ENCODE results near the gene BTRC.

The BTRC gene

GRCh38 chr10:101444058-101444898, 90.3 kb downstream of the BTRC start:
- no peak for DNase-seq (ENCODE audit: low spot score)

- DNase-seq (ENCODE audit: low spot score), result no peak
These were observed 92.1 kb downstream of the BTRC start for GRCh38 chr10:101446071-101446470.

GRCh38 chr10:101446947-101447346, 93.0 kb downstream of the BTRC start:
- DNase-seq (ENCODE audit: low spot score), result no peak

- DNase-seq (ENCODE audit: low spot score), result no peak
These were observed 93.5 kb downstream of the BTRC start for GRCh38 chr10:101447477-101447876.

GRCh38 chr10:101450277-101451080, 96.5 kb downstream of the BTRC start:
- no peak for DNase-seq (ENCODE audit: low spot score)

DNA sequence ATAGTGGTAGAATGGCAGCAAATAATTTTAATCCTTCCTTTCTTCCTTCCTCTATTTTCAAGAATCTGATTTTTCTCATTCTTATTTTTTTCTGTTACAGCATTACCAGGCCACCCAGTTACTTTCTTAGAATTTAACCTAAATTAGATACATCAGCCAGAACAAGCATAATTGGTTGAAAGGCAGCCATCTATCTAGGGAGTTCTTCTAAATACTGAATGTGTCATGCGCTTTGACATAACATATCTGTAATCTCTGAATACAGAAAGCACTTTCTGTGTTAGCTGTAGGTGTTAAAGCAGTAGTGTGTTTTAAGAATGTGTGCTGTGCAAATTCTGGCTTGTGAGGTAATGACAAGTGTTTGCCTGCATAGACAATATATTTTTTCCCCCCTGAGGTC, 97.3 kb downstream of the BTRC start:
- DNase-seq (ENCODE audit: low spot score), result no peak

- no peak for DNase-seq (ENCODE audit: low spot score)
These were observed 97.7 kb downstream of the BTRC start for GRCh38 chr10:101451667-101452069.

DNA sequence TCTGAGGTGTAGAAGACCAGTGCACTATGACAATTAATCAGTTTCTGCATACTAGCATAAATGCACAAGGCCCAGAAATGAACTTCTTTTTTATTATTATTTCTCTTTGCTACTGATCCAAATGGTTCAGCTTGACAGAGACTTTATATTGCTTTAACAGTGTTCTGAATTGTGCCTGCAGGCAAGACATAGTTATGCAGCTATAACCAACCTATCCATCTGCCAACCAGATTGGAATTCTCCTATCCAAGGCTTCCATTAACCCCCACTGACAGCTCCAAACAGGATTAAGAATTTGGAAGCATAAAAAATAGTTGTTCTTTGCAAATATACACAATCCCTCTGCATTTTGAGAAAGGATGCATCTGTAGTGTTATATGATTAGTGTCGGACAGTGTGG, 98.2 kb downstream of the BTRC start:
- DNase-seq (ENCODE audit: low spot score), result no peak

DNA sequence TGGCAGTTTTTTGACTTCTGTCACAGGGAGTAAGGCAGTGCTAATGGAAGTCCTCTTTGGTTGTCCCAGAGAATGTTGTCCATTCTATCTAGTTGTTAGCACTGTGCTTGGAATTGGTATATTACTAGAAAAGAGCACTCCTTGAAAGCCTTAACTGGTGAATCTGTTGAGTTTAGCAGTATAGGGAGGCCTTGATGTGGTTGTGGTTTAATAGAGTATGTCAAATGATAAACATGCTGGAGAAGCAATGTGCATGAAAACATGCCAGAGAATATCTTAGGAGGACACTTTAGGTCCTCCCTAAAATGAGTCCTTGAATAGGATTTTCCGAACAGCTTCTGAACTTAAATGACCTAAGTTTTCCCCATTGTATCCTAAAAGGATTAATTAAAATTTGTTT, 98.6 kb downstream of the BTRC start:
- no peak for DNase-seq (ENCODE audit: low spot score)

DNA sequence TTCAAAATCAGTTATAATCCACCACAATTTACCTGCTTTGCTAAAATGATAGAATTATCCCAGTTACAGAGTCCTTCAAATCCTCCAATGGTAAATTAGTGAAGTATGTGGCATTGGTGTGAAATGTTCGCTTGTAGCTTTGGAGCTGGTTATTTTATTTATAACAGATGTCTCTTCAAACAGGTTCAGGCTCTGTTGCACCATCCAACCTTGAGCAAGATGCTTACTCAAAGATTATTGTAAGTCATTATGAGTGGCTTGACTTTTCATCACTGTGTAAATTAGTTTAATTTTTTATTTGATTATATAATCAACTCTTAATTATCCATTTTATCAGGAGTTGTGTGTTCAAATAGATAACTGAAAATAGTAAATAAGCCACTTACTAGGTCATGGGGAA, 99.4 kb downstream of the BTRC start:
- no peak for DNase-seq (ENCODE audit: low spot score)

GRCh38 chr10:101453791-101454718, 100.1 kb downstream of the BTRC start:
- DNase-seq (ENCODE audit: low spot score), result no peak

- DNase-seq (ENCODE audit: low spot score), result no peak
These were observed 104.9 kb downstream of the BTRC start for GRCh38 chr10:101458869-101459268.

DNA sequence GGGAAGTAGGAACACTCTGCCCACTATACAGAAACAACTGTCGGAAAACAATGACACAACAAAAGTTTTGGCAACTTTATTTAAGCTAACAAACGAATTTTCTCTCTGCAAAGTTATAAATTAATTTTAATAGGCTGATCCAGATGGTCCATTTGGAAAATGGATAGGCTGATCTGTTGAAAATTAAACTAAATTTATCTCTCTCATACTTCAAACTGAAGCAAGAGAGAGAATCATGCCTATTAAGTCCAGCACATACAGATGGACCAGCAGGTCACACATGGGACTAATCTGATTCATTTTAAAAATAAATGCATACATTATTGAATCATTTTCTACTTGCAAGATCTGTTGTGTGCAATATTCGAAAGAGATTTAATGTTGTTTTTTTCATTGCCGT, 110.1 kb downstream of the BTRC start:
- no peak for DNase-seq (ENCODE audit: low spot score)

- DNase-seq (ENCODE audit: low spot score), result no peak
These were observed 110.6 kb downstream of the BTRC start for GRCh38 chr10:101464599-101464998.

DNA sequence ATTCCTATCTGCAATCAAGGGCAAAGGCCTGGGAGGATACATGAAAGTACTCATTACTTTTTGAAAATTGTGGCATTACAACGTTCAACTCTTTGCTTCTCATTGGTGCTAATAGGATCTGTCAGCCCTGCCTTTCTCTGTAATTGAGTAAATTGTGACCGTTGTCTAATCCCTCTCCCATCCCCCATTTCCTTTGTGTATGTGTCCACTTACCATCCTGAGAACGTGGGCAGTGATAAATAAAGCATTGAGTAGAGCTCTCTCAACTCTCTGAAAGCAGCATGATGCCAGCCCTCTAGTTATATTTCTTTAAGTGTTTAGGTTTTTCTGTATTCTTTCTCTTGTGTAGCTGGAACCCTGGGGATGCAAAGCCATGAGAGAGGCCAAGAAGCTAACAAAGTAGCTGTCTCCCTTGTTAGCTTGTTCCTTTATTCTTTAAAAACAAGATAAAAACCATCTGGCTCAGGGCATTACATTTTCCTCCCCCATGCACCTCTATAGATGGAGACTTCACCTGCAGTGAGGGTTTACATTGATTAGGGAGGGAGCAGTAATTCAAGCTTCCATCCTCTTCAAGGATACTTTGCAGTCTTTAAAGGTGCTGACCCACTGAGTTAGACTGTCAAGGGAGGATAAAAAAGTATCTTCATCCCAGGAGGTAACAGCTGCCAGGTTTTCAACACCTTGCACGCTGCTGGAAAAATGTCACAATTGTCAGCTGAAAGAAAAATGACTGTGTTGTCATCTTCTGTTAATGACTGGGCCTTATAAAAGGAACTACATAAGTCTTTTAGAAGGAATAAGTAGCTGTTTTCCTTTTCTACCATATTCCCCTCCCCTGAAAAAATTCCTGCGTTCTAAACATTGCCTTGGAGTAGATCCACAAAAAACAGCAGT, 112.3 kb downstream of the BTRC start:
- no peak for DNase-seq (ENCODE audit: low spot score)

DNA sequence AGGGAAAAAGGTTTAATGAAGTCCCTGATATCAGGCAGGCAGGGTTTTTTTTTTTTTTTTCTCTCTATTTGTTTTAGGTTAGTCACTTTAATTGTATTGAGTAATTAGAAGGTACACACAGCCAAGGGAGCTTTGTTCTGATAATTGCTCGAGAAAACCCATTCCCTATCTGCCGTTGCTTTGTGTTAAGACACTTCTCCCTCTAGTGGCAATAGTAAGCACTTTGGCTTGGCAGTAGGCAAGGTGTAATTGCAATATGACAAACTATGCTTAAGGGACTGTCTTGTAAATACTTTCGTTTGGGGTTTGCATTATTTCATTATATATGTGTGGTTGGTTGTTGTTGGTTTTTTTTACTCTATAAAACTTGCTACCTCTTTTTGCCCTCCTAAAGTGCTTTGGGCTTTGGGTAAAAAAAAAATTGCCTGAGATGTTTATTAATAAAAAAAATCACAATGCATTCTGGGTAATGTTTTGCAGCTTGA, 113.4 kb downstream of the BTRC start:
- DNase-seq (ENCODE audit: low spot score), result peak; percentile 52

GRCh38 chr10:101468159-101468558, 114.2 kb downstream of the BTRC start:
- DNase-seq (ENCODE audit: low spot score), result no peak

- DNase-seq (ENCODE audit: low spot score), result no peak
These were observed 122.4 kb downstream of the BTRC start for GRCh38 chr10:101476383-101476782.

- no peak for DNase-seq (ENCODE audit: low spot score)
These were observed 125.0 kb downstream of the BTRC start for GRCh38 chr10:101478956-101479355.

DNA sequence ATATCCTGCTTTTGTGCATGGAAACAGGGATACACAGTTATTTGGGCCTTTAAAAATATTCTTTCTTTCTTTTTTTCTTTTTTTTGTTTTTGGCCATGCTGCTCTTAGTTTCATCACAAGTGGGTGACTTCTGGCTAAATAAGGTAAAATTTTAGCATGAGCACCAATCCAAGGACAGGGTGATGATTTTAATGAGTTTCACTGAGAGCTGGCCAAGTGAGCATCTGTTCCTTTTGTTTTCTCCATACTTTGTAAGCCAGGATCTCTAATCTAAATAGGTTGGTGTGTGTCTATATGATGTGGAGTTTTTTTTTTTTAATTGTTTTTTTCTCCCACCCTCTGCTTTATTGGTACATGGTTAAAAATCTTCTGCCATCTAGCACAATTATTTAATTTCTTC, 127.3 kb downstream of the BTRC start:
- DNase-seq (ENCODE audit: low spot score), result no peak

- DNase-seq (ENCODE audit: low spot score), result no peak
These were observed 128.6 kb downstream of the BTRC start for GRCh38 chr10:101482568-101482967.
